Measurements from ENCODE around the gene ZNF554.
A peak's percentile ranks its signal among the peaks of the same experiment; 100 is the strongest.
"Not testable (repeated sequence)": the region's sequence is repeated elsewhere in the genome, so short reads cannot be mapped to it uniquely, and the experiment has no call there.

The ZNF554 gene

GRCh38 chr19:2808129-2808941 lies 11.3 kb upstream of the ZNF554 start:
- peak; percentile 12 for DNase-seq (ENCODE audit: low spot score)

- no peak for DNase-seq (ENCODE audit: low spot score)
These were observed 10.1 kb upstream of the ZNF554 start for GRCh38 chr19:2809387-2810140.

- DNase-seq (ENCODE audit: low spot score) = no peak
These were observed 9.3 kb upstream of the ZNF554 start for GRCh38 chr19:2810141-2811091.

GRCh38 chr19:2811221-2811722 lies 8.4 kb upstream of the ZNF554 start:
- DNase-seq (ENCODE audit: low spot score) = no peak

- no peak for DNase-seq (ENCODE audit: low spot score)
These were observed 7.8 kb upstream of the ZNF554 start for GRCh38 chr19:2811735-2812413.

GRCh38 chr19:2812414-2813234 lies 7.0 kb upstream of the ZNF554 start:
- no peak for DNase-seq (ENCODE audit: low spot score)

- DNase-seq (ENCODE audit: low spot score) = no peak
These were observed 6.2 kb upstream of the ZNF554 start for GRCh38 chr19:2813235-2814160.

GRCh38 chr19:2814426-2814825 lies 5.2 kb upstream of the ZNF554 start:
- no peak for DNase-seq (ENCODE audit: low spot score)

GRCh38 chr19:2815191-2815614 lies 4.5 kb upstream of the ZNF554 start:
- DNase-seq (ENCODE audit: low spot score) = no peak

GRCh38 chr19:2815923-2816322 lies 3.7 kb upstream of the ZNF554 start:
- DNase-seq (ENCODE audit: low spot score) = no peak

GRCh38 chr19:2816641-2817040 lies 3.0 kb upstream of the ZNF554 start:
- DNase-seq (ENCODE audit: low spot score) = no peak

GRCh38 chr19:2817237-2817829 lies 2.3 kb upstream of the ZNF554 start:
- DNase-seq (ENCODE audit: low spot score) = not testable (repeated sequence)

- peak; percentile 37 for DNase-seq (ENCODE audit: low spot score)
These were observed 539 bp downstream of the ZNF554 start for GRCh38 chr19:2820112-2820702.

- no peak for DNase-seq (ENCODE audit: low spot score)
These were observed 3.2 kb downstream of the ZNF554 start for GRCh38 chr19:2822846-2823245.

GRCh38 chr19:2823646-2824045 lies 4.0 kb downstream of the ZNF554 start:
- DNase-seq (ENCODE audit: low spot score) = no peak

GRCh38 chr19:2824129-2824528 lies 4.5 kb downstream of the ZNF554 start:
- no peak for DNase-seq (ENCODE audit: low spot score)

GRCh38 chr19:2827022-2827421 lies 7.4 kb downstream of the ZNF554 start:
- no peak for DNase-seq (ENCODE audit: low spot score)

- DNase-seq (ENCODE audit: low spot score) = no peak
These were observed 8.3 kb downstream of the ZNF554 start for GRCh38 chr19:2827840-2828489.
